WTC11 (cell line): ENCODE results near the gene WDR62.

Source experiments
- ATF3 ChIP-seq: sonication (generic); formaldehyde crosslinking; conservative IDR thresholded peaks from 2 replicates; pipeline ENCODE4 v1.8.1; 2022; ENCODE audit warnings: mild to moderate bottlenecking, missing genetic modification reagents
- CBFB ChIP-seq: sonication (generic); formaldehyde crosslinking; IDR thresholded peaks from 2 replicates; pipeline ENCODE4 v1.8.1; 2022; ENCODE audit warnings: mild to moderate bottlenecking, low read depth, missing genetic modification reagents
- CTCF ChIP-seq: fragments of 200-600 bp; IDR thresholded peaks from 2 replicates; pipeline ENCODE4 v1.8.0; 2022; ENCODE audit warnings: antibody characterized with exemption
- NFATC4 ChIP-seq: fragments of 250-450 bp; sonication (Bioruptor Pico); IDR thresholded peaks from 2 replicates; pipeline ENCODE4 v1.9.0; 2021; ENCODE audit warnings: mild to moderate bottlenecking
- NR1H2 ChIP-seq: sonication (generic); formaldehyde crosslinking; IDR thresholded peaks from 2 replicates; pipeline ENCODE4 v1.9.0; 2021; ENCODE audit warnings: mild to moderate bottlenecking, moderate library complexity, missing genetic modification reagents
- NR3C1 ChIP-seq: sonication (generic); formaldehyde crosslinking; conservative IDR thresholded peaks from 2 replicates; pipeline ENCODE4 v1.8.1; 2023; ENCODE audit warnings: low read depth, mild to moderate bottlenecking, missing genetic modification reagents
- SP1 ChIP-seq: sonication (generic); formaldehyde crosslinking; conservative IDR thresholded peaks from 2 replicates; pipeline ENCODE4 v1.8.1; 2022; ENCODE audit warnings: missing genetic modification reagents
- TEAD4 ChIP-seq: sonication (generic); formaldehyde crosslinking; IDR thresholded peaks from 2 replicates; pipeline ENCODE4 v1.8.0; 2022; ENCODE audit warnings: mild to moderate bottlenecking, missing genetic modification reagents
- TF ChIP-seq, protein P1 (sequence below): sonication (generic); formaldehyde crosslinking; IDR thresholded peaks from 2 replicates; pipeline ENCODE4 v1.8.0; 2023; ENCODE audit warnings: missing genetic modification reagents
- TF ChIP-seq, protein P2 (sequence below): sonication (generic); formaldehyde crosslinking; IDR thresholded peaks from 2 replicates; pipeline ENCODE4 v1.8.0; 2022; ENCODE audit warnings: mild to moderate bottlenecking, missing genetic modification reagents

DNA sequence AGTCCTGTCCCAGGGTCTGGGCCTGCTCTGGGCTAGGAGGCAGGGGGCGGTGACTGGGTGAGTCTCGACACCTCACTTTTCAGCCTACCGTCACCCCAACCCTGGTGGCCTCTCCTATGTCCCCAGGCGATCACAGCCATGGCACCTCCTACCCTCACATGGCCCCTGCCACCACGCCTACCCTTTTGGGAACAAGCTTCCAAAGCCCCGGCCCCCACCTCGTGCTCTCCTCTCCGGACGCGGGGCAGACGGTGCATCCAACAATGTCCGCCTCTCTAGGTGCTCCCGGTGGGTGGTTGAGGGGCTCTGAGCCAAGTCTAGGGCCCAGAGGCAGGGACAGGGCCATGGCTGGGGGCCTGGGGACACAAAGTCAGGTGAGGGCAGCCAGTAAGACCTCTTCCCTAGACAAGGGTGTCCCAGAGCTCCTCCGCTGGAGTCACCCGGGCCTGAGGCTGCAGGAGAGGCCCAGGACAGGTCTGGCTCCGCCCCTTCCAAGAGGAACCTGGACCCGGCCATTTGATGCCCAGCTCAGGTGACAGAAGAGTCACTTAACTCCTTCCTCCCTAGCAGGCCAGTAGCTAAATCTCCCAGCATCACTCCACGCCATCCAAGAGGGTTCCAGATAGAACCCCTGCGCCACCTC lies 46.2 kb upstream of the WDR62 start, which contains the start of gene SYNE4:
- TF ChIP-seq NFATC4 (CRISPR knock-in tag) (no peak), CTCF (no peak), NR1H2 (CRISPR knock-in tag) (no peak), CBFB (no peak), ATF3 (CRISPR knock-in tag) (no peak), NR3C1 (no peak), SP1 (CRISPR knock-in tag) (peak; percentile 26; the same call in 1 of the 2 replicates), TEAD4 (CRISPR knock-in tag) (no peak)
- TF ChIP-seq, protein P1, sequence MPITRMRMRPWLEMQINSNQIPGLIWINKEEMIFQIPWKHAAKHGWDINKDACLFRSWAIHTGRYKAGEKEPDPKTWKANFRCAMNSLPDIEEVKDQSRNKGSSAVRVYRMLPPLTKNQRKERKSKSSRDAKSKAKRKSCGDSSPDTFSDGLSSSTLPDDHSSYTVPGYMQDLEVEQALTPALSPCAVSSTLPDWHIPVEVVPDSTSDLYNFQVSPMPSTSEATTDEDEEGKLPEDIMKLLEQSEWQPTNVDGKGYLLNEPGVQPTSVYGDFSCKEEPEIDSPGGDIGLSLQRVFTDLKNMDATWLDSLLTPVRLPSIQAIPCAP (CRISPR knock-in tag) = no peak
- TF ChIP-seq, protein P2, sequence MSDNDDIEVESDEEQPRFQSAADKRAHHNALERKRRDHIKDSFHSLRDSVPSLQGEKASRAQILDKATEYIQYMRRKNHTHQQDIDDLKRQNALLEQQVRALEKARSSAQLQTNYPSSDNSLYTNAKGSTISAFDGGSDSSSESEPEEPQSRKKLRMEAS (CRISPR knock-in tag) = peak; percentile 72
